ELF-1 (cell line): ENCODE results near the gene CTDSP2.
"Not testable (repeated sequence)": the region's sequence is repeated elsewhere in the genome, so short reads cannot be mapped to it uniquely, and the experiment has no call there.

Experiments used
- DNase-seq: peaks from one replicate; pipeline ENCODE4 v3.0.0-alpha.2; 2016; ENCODE audit warnings: low read depth, low spot score

Gene CTDSP2

GRCh38 chr12:57835366-57836288 is 10.9 kb downstream of the CTDSP2 start:
- DNase-seq: no peak

- no peak for DNase-seq
Observed at GRCh38 chr12:57834086-57834876, 12.2 kb downstream of the CTDSP2 start.

GRCh38 chr12:57833672-57834071 is 12.9 kb downstream of the CTDSP2 start:
- DNase-seq: no peak

- DNase-seq: no peak
Observed at GRCh38 chr12:57832966-57833365, 13.6 kb downstream of the CTDSP2 start.

- no peak for DNase-seq
Observed at GRCh38 chr12:57830393-57830792, 16.1 kb downstream of the CTDSP2 start.

- DNase-seq: no peak
Observed at GRCh38 chr12:57829025-57829777, 17.3 kb downstream of the CTDSP2 start.

GRCh38 chr12:57826966-57827365 is 19.6 kb downstream of the CTDSP2 start:
- DNase-seq: no peak

GRCh38 chr12:57826400-57826799 is 20.1 kb downstream of the CTDSP2 start:
- no peak for DNase-seq

GRCh38 chr12:57825451-57825850 is 21.1 kb downstream of the CTDSP2 start:
- no peak for DNase-seq

GRCh38 chr12:57823908-57824640 is 22.5 kb downstream of the CTDSP2 start:
- DNase-seq: no peak

- no peak for DNase-seq
Observed at GRCh38 chr12:57823131-57823907, 23.2 kb downstream of the CTDSP2 start.

GRCh38 chr12:57822392-57823130 is 24.0 kb downstream of the CTDSP2 start:
- no peak for DNase-seq

GRCh38 chr12:57821474-57822214 is 24.9 kb downstream of the CTDSP2 start:
- DNase-seq: no peak

- DNase-seq: not testable (repeated sequence)
Observed at GRCh38 chr12:57821015-57821414, 25.5 kb downstream of the CTDSP2 start.

GRCh38 chr12:57820119-57820518 is 26.4 kb downstream of the CTDSP2 start:
- not testable (repeated sequence) for DNase-seq

GRCh38 chr12:57817990-57818331 is 28.6 kb downstream of the CTDSP2 start:
- DNase-seq: not testable (repeated sequence)

GRCh38 chr12:57817261-57817989 is 29.1 kb downstream of the CTDSP2 start:
- DNase-seq: no peak

GRCh38 chr12:57816855-57817151 is 29.7 kb downstream of the CTDSP2 start:
- no peak for DNase-seq
